SKM-1 (cell line): ENCODE measurements around the gene TNNT1.
"Not testable (repeated sequence)": the region's sequence is repeated elsewhere in the genome, so short reads cannot be mapped to it uniquely, and the experiment has no call there.

Experiments used
- DNase-seq: peaks from one replicate; lab custom pipeline; 2025; ENCODE audit not compliant: unreplicated experiment; lab: John Stamatoyannopoulos, UW

Gene TNNT1

DNA sequence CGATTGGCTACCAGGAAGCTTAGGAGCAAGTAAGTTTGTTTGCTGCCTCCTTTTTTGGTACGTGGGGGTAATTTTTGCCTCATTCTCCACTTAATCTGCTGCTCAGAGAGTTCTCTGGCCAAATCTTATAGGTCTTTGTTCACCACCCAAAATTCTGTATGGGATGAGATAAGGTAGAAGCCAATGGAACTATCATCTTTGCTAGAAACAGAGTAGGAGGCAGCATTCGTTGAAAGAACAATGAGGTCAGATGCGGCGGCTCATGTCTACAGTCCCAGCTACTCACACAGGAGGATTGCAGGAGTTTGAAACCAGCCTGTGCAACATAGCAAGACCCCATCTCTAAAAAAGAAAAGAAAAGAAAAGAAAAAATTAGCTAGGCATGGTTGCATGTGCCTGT, 22.4 kb upstream of the TNNT1 start:
- DNase-seq, result no peak

GRCh38 chr19:55169136-55169535, 20.1 kb upstream of the TNNT1 start:
- no peak for DNase-seq

DNA sequence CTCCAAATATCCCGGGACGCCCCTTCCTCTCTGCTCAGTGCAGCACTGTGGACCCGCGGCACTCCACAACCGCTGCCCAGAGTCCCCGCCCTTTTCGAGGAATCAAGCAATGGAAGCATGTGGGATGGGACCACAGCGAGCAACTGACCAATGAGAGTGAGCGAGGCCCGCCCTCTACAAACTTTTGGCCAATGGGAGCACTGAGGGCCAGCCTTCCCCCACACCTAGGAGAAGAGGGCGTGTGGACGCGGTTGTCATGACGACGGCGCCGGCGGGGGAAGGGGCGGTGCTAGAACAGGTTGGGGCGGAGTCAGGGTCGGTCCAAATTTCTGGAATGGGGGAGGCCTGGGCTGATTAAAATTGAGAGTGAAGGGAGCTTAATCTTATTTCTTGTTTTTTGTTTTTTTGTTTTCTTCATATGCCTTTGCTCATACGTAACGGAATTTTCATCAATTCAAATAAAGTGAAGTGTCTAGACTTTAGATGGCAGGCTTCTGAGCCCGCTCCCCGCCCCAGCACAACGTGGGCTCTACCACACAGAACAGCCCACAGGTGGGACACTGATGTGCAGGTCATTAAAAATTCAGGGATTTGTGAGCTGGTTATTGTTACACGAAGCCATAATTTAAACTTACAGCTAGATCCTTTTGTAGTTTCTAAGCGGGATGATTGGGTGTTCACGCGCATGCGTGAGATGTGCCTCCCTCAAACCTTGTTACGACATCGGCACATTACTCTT, 17.7 kb upstream of the TNNT1 start, which contains the start of gene DNAAF3:
DNAAF3 (minus strand) TSS at position 84 of the 739 bp plus-strand sequence. CDS start 200 bp downstream, outside the sequence.
- peak; percentile 88 for DNase-seq

- DNase-seq, result peak; percentile 54
Observed at GRCh38 chr19:55165952-55166529, 17.0 kb upstream of the TNNT1 start.

- DNase-seq, result no peak
Observed at GRCh38 chr19:55161571-55162322, 12.7 kb upstream of the TNNT1 start.

DNA sequence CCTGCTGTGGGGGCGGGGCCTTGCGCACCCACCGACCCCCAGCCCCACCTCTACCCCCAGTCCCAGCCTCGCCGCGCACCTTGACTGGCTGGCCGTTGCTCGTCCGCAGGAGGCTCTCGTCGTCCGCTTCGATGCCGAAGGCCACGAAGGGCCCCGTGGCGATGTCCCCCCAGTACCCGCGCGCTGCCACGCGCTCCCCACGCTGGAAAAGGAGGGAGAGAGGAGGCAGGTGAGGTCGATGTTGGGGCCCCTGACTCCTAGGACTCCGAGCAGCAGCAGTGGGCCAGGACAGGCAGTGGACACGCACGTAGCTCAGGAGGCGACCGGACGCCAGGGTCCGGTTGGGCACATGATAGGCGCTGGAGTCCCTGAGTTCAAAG, 12.0 kb upstream of the TNNT1 start:
- no peak for DNase-seq

DNA sequence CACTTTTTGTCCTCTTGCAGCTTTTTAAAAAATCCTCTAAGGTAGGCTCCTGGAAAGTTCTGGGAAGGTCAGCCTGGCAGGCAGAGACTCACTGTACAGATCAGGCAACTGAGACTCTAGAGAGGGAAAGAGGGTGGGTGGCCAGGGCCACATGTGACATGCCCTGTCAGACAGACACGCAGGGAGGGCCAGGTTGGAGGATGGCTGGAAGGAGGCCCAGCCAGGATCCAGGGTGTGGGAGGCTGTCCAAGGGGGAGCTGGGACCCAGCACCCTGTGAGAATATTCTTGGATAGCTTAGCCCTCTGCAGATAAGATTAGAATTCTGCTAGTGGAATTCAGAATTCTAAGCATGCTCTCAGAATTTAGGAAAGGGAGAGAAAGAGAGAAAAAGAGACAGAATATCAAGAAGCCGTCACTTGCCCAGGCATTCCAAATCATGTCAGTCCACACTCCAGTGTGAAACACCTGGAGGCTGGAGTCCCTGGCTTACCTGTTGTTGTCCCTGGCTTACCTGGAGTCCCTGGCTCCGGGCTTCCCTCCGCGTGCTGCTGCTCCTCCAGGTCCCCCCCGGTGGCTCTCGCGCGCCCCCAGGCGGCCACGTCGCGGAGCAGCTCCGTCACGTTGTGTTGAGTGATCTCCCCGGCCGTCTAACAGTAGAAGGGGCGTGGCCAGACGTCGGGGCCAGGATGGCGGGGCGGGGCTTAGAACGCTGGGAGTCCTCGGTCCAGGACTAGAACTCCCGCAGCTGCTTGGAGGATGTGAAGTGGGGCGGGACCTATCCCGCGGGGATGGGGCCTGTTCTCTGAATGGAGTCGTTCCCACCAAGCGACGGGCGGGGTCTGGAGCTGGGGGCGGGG, 11.4 kb upstream of the TNNT1 start:
- DNase-seq, result peak; percentile 70

DNA sequence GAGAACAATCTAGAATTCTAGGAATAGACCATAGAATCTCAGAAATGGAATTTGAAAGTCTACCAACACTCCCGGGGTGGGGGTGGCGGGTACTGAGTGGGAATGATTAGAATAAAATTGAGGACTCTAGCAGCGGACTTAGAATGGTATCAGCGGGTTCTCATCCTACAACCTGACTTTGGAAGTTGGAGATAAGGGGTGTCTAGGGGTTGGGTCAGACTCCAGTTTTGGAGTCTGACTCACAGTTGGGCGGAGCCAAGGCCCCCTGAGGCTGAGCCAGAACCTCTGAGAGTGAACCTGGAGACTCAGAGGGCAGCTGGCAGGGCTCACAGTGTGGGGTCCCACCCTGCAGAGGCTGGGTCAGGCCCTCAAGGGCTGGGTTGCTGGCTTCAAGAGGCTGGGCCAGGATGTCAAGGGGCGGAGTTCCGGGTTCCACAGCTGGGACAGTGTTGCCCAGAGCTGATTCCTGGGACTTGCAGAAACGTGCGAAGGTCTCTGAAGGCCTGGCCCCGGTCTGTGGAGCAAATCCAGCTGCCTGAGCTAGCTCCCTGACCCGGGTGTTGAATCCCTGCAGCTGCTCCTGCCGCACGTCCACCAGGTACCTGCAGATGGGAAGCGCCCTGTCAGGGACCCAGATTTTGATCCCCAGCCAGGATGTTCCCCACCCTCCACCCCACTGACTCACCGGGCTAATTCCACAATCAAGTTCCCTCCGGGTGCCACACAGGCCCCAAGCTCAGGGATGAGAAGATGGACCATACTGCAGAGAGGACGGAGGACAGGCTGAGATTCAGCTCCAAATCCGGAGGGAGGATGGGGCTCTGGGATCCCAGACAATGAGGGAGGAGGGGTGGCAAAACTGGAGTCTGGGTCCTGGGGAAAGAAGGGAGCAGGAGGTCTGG, 10.1 kb upstream of the TNNT1 start:
- no peak for DNase-seq

GRCh38 chr19:55158423-55158822, 9.4 kb upstream of the TNNT1 start:
- DNase-seq, result no peak

- no peak for DNase-seq
Observed at GRCh38 chr19:55157064-55157908, 8.3 kb upstream of the TNNT1 start, which contains the start of gene TNNI3. Gene TNNI3 (minus strand): TSS chr19:55157732. CDS start chr19:55157589, 143 bp downstream.

DNA sequence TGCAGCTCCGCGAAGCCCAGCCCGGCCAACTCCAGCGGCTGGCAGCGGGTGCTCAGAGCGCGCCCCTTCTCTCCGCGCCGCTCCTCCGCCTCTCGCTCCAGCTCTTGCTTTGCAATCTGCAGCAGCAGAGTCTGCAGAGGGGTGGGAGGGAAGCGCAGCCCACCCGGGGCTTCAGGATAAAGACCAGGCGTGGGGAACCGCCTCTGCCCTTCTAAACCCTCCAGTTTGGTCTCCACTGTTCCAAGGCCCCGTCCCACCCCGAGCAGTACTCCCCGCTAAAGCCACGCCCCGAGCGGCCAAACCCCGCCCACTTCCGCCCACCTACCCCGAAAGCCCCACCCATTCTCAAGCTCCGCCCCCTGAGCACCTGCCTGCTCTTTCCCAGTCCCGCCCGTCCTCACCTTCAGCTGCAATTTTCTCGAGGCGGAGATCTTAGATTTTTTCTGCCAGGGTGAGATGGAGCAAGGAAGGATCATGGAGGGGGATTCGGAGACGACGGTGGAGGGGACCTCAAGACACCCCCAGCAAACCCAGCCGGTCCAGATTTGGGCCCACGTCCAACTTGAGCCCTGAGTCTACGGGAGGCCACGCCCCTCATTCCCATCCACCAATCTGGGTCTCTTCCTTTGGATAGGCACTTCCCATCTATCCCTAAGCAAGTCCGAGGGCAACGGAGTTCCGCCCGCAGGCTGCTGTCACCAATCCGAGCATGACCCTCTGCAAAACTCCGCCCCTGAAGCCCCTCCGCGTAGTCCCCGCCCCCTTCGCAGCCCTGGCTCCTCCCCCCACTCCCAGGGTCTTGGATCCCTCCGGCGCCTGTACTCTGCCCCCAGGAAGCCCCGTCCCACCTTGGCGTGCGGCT, 7.4 kb upstream of the TNNT1 start:
- DNase-seq, result no peak

DNA sequence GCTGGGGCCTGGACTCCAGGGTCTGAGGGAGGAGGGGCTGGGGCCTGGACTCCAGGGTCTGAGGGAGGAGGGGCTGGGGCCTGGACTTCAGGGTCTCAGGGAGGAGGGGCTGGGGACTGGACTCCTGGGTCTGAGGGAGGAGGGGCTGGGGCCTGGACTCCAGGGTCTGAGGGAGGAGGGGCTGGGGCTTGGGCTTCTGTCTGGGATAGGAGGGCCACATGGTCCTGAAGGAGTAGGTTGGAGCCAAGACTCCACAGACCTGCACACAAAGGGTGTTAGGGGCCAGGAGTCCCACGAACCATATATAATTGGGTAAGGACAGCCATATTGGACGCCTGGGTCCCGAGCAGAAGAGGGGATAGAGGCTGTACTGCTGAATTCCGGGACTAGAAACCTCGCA, 6.8 kb upstream of the TNNT1 start:
- not testable (repeated sequence) for DNase-seq

DNA sequence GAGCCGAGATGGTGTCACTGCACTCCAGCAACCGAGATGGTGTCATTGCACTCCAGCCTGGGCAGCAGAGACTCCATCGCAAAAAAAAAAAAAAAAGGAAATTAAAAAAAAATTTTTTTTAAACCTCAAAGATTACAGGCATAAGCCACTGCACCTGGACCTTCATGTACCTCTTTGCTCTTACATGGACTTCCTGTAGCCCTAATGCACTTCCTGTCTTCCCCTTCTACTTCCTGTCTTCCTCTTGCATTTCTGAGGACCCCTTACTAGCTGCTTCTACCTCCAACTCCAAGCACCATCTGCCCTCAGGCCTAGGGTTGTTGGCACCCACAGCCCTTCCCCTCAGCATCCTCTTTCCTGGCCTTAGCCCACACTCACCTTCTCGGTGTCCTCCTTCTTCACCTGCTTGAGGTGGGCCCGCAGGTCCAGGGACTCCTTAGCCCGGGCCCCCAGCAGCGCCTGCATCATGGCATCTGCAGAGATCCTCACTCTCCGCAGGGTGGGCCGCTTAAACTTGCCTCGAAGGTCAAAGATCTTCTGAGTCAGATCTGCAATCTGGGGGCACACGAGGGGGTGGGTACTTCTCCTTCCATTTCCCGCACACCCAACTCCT, 4.8 kb upstream of the TNNT1 start:
- no peak for DNase-seq

DNA sequence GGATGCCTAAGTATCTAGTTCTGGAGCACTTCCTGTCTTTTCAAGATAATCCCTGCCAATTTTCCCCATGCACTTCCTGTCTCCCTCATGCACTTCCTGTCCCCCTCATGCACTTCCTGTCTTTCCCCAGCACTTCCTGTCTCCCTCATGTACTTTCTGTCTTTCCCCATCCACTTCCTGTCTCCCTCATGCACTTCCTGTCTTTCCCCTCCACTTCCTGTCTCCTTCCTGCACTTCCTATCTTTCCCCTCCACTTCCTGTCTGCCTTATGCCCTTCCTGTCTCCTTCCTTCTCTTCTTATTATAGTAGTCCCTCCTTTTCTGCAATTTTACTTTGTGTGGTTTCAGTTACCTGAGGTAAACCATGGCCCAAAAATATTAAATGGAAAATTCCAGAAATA, 3.0 kb upstream of the TNNT1 start:
- DNase-seq, result no peak

GRCh38 chr19:55147545-55148251, 1.3 kb downstream of the TNNT1 start:
- no peak for DNase-seq

DNA sequence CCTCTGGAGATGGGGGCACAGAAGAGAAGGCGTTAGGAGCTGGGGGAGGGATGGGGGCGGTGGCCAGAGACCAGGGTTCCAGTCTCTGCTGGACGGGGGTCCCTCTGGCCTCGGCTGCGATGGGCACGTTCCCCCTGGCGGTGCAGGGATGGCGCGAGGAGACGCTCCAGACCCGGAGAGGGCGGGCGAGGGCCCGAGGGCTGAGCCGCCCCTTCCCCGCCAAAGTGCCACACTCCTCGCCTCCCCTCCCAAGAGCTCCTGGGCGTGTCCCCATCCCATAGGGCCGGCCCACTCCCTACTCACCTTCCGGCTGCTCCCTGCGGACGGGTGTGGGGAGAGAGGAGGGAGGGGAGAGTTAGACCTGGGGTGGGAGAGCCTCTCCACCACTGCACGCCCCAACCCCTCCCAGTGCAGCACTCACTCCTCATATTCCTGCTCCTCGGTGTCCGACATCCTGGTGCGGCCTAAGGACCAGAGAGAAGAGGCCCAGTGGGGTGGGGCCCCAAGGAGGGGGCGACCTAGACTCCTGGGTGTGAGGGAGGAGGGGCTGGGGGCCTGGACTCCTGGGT, 2.2 kb downstream of the TNNT1 start:
- DNase-seq, result no peak
